HEK293 (cell line): ENCODE data around the gene TIGD2.

Experiments used
- CTCF ChIA-PET: fragments of 350-600 bp; formaldehyde crosslinking; extraction: SDS; loops from one replicate; lab custom pipeline; 2021; ENCODE audit warnings: antibody characterized with exemption; lab: Yijun Ruan, JAX
- POLR2A ChIA-PET: fragments of 300-600 bp; formaldehyde crosslinking; extraction: SDS; loops from one replicate; lab custom pipeline; 2020; ENCODE audit warnings: antibody characterized with exemption, inconsistent platforms; lab: Yijun Ruan, JAX
- H3K27ac ChIP-seq: fragments of 200-500 bp; sonication (Bioruptor generic); 2 replicates; pipeline ENCODE4 v1.5.1; 2014; ENCODE audit warnings: low read depth, low read length, control low read depth, inconsistent platforms; ENCODE audit errors: extremely low read depth
- H3K36me3 ChIP-seq, 2 experiments: fragments of 200-500 bp in 1 of 2; sonication (Bioruptor generic) in 1 of 2; 1 replicate in 1 of 2; 2 replicates in 1 of 2; pipeline ENCODE4 v1.5.1; 2014 to 2017; ENCODE audit warnings: inconsistent platforms in 2 of 2, low read length in 2 of 2; ENCODE audit not compliant: control insufficient read depth in 2 of 2, insufficient read depth in 1 of 2
- H3K4me1 ChIP-seq: fragments of 200-500 bp; sonication (Bioruptor generic); 2 replicates; pipeline ENCODE4 v1.5.1; 2014; ENCODE audit warnings: mild to moderate bottlenecking, low read length, inconsistent platforms; ENCODE audit not compliant: control insufficient read depth, insufficient read depth
- H3K4me3 ChIP-seq: 2 replicates; pipeline ENCODE4 v1.5.1; 2011; ENCODE audit warnings: low read depth, mild to moderate bottlenecking, control low read depth, low read length, moderate library complexity
- H3K9me3 ChIP-seq: fragments of 200-500 bp; sonication (Bioruptor generic); 2 replicates; pipeline ENCODE4 v1.5.1; 2014; ENCODE audit warnings: low read depth, low read length, inconsistent platforms; ENCODE audit not compliant: control insufficient read depth, insufficient read depth
- GFI1B ChIP-seq: fragments of 450-650 bp; formaldehyde crosslinking; IDR thresholded peaks from 2 replicates; pipeline ENCODE4 v1.5.1; 2016; ENCODE audit warnings: missing biosample characterization, missing genetic modification characterization
- GLI4 ChIP-seq: fragments of 450-650 bp; formaldehyde crosslinking; IDR thresholded peaks from 2 replicates; pipeline ENCODE4 v1.5.1; 2016; ENCODE audit warnings: missing biosample characterization, missing genetic modification characterization
- KLF10 ChIP-seq: fragments of 450-650 bp; IDR thresholded peaks from 2 replicates; pipeline ENCODE4 v1.5.1; 2018; ENCODE audit warnings: missing biosample characterization, mild to moderate bottlenecking, missing genetic modification characterization
- KLF7 ChIP-seq: fragments of 450-650 bp; formaldehyde crosslinking; IDR thresholded peaks from 2 replicates; pipeline ENCODE4 v1.5.1; 2016; ENCODE audit warnings: missing biosample characterization, missing genetic modification characterization, borderline replicate concordance
- MYNN ChIP-seq: fragments of 450-650 bp; formaldehyde crosslinking; IDR thresholded peaks from 2 replicates; pipeline ENCODE4 v1.5.1; 2016; ENCODE audit warnings: missing biosample characterization, missing genetic modification characterization, borderline replicate concordance
- PRDM1 ChIP-seq: fragments of 450-650 bp; formaldehyde crosslinking; IDR thresholded peaks from 2 replicates; pipeline ENCODE4; 2016; ENCODE audit warnings: missing biosample characterization, missing genetic modification characterization
- SALL2 ChIP-seq: fragments of 450-650 bp; formaldehyde crosslinking; IDR thresholded peaks from 2 replicates; pipeline ENCODE4 v1.5.0; 2017; ENCODE audit warnings: missing biosample characterization, mild to moderate bottlenecking, missing genetic modification characterization, borderline replicate concordance
- SETDB1 ChIP-seq: IDR thresholded peaks from one replicate; pipeline ENCODE4 v1.6.1; 2017; ENCODE audit warnings: mild to moderate bottlenecking, low read length, moderate library complexity, mixed read lengths; ENCODE audit not compliant: insufficient read length
- TRIM28 ChIP-seq: IDR thresholded peaks from 2 replicates; pipeline ENCODE4 v1.6.1; 2011; ENCODE audit warnings: low read length, control low read depth, borderline replicate concordance
- ZBTB20 ChIP-seq: fragments of 450-650 bp; formaldehyde crosslinking; IDR thresholded peaks from 2 replicates; pipeline ENCODE4 v1.5.1; 2016; ENCODE audit warnings: missing biosample characterization, missing genetic modification characterization
- ZNF19 ChIP-seq: fragments of 450-650 bp; formaldehyde crosslinking; IDR thresholded peaks from 2 replicates; pipeline ENCODE4; 2016; ENCODE audit warnings: missing biosample characterization, missing genetic modification characterization, low read depth
- ZNF239 ChIP-seq: fragments of 450-650 bp; formaldehyde crosslinking; IDR thresholded peaks from 2 replicates; pipeline ENCODE4 v1.5.1; 2016; ENCODE audit warnings: missing biosample characterization, missing genetic modification characterization
- ZNF404 ChIP-seq: fragments of 450-650 bp; formaldehyde crosslinking; IDR thresholded peaks from 2 replicates; pipeline ENCODE4 v1.5.1; 2017; ENCODE audit warnings: missing biosample characterization, missing genetic modification characterization
- ZNF48 ChIP-seq: fragments of 450-650 bp; formaldehyde crosslinking; IDR thresholded peaks from 2 replicates; pipeline ENCODE4 v1.5.1; 2016; ENCODE audit warnings: missing biosample characterization, missing genetic modification characterization
- ZNF514 ChIP-seq: fragments of 450-650 bp; formaldehyde crosslinking; IDR thresholded peaks from 2 replicates; pipeline ENCODE4 v1.5.1; 2016; ENCODE audit warnings: missing biosample characterization, missing genetic modification characterization
- ZNF548 ChIP-seq: fragments of 450-650 bp; formaldehyde crosslinking; IDR thresholded peaks from 2 replicates; pipeline ENCODE4 v1.5.1; 2016; ENCODE audit warnings: missing biosample characterization, missing genetic modification characterization
- ZNF660 ChIP-seq: fragments of 450-650 bp; IDR thresholded peaks from 2 replicates; pipeline ENCODE4 v1.5.1; 2018; ENCODE audit warnings: missing biosample characterization, mild to moderate bottlenecking, missing genetic modification characterization
- ZNF664 ChIP-seq: fragments of 450-650 bp; formaldehyde crosslinking; IDR thresholded peaks from 2 replicates; pipeline ENCODE4 v1.5.1; 2016; ENCODE audit warnings: missing biosample characterization, missing genetic modification characterization
- ZNF776 ChIP-seq: fragments of 450-650 bp; formaldehyde crosslinking; IDR thresholded peaks from 2 replicates; pipeline ENCODE4 v1.5.0; 2017; ENCODE audit warnings: missing biosample characterization, missing genetic modification characterization, borderline replicate concordance
- ZSCAN16 ChIP-seq: fragments of 450-650 bp; formaldehyde crosslinking; IDR thresholded peaks from 2 replicates; pipeline ENCODE4 v1.5.1; 2016; ENCODE audit warnings: missing biosample characterization, missing genetic modification characterization
- TF ChIP-seq, protein P1 (sequence below): fragments of 450-650 bp; formaldehyde crosslinking; IDR thresholded peaks from 2 replicates; pipeline ENCODE4 v1.5.1; 2016; ENCODE audit warnings: missing biosample characterization, missing genetic modification characterization
- TF ChIP-seq, protein P2 (sequence below): fragments of 450-650 bp; formaldehyde crosslinking; IDR thresholded peaks from 2 replicates; pipeline ENCODE4 v1.5.1; 2016; ENCODE audit warnings: missing biosample characterization, missing genetic modification characterization
- TF ChIP-seq, protein P3 (sequence below): fragments of 450-650 bp; IDR thresholded peaks from 2 replicates; pipeline ENCODE4 v1.5.1; 2018; ENCODE audit warnings: missing biosample characterization, mild to moderate bottlenecking, missing genetic modification characterization
- TF ChIP-seq, protein P4 (sequence below): fragments of 450-650 bp; formaldehyde crosslinking; IDR thresholded peaks from 2 replicates; pipeline ENCODE4 v1.5.1; 2016; ENCODE audit warnings: missing biosample characterization, missing genetic modification characterization, borderline replicate concordance

Gene TIGD2

DNA sequence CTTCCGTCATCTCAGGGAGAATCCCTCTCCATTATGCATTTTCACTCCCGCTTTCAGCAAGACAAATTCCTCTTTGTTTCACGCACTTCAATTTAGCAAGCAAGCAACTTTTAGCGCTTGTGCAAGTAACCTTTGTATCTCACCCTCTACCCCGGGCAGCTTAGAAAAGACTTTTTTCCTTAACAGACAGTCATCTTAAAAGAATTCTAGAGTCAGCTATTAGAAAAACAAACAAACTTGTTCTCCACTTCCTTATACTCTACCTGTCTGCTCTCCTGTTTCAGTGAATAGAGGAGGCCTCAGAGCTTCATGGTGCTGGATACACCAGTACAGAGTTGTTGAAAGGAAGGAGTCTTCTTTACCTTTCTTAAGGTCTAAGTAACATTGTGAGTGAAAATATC lies 12.1 kb downstream of the TIGD2 start:
- Histone ChIP-seq H3K4me3 (no peak overlapping the region), H3K27ac (no peak overlapping the region), H3K36me3 (no peaks in the 10 kb centered on the region), H3K4me1 (no peaks in the 10 kb centered on the region), H3K9me3 (no peaks in the 10 kb centered on the region)
- ChIA-PET CTCF (interaction anchor here (0.7 kb wide), 1 partner anchor 9 kb away, joined by 3 read pairs; no protein-coding TSS in a partner anchor), POLR2A (interaction anchor here (0.7 kb wide), 1 partner anchor 16 kb away, joined by 3 read pairs; no protein-coding TSS in a partner anchor)
- TF ChIP-seq, protein P1, sequence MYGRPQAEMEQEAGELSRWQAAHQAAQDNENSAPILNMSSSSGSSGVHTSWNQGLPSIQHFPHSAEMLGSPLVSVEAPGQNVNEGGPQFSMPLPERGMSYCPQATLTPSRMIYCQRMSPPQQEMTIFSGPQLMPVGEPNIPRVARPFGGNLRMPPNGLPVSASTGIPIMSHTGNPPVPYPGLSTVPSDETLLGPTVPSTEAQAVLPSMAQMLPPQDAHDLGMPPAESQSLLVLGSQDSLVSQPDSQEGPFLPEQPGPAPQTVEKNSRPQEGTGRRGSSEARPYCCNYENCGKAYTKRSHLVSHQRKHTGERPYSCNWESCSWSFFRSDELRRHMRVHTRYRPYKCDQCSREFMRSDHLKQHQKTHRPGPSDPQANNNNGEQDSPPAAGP (tag by site-specific recombination): no peak
- TF ChIP-seq ZSCAN16: no peak
- no peak for TF ChIP-seq GFI1B (tag by site-specific recombination)
- TF ChIP-seq, protein P2, sequence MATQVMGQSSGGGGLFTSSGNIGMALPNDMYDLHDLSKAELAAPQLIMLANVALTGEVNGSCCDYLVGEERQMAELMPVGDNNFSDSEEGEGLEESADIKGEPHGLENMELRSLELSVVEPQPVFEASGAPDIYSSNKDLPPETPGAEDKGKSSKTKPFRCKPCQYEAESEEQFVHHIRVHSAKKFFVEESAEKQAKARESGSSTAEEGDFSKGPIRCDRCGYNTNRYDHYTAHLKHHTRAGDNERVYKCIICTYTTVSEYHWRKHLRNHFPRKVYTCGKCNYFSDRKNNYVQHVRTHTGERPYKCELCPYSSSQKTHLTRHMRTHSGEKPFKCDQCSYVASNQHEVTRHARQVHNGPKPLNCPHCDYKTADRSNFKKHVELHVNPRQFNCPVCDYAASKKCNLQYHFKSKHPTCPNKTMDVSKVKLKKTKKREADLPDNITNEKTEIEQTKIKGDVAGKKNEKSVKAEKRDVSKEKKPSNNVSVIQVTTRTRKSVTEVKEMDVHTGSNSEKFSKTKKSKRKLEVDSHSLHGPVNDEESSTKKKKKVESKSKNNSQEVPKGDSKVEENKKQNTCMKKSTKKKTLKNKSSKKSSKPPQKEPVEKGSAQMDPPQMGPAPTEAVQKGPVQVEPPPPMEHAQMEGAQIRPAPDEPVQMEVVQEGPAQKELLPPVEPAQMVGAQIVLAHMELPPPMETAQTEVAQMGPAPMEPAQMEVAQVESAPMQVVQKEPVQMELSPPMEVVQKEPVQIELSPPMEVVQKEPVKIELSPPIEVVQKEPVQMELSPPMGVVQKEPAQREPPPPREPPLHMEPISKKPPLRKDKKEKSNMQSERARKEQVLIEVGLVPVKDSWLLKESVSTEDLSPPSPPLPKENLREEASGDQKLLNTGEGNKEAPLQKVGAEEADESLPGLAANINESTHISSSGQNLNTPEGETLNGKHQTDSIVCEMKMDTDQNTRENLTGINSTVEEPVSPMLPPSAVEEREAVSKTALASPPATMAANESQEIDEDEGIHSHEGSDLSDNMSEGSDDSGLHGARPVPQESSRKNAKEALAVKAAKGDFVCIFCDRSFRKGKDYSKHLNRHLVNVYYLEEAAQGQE (tag by site-specific recombination): no peak
- TF ChIP-seq TRIM28: no peak
- TF ChIP-seq ZNF548: no peak
- no peak for TF ChIP-seq GLI4 (tag by site-specific recombination)
- TF ChIP-seq ZNF19: no peak

DNA sequence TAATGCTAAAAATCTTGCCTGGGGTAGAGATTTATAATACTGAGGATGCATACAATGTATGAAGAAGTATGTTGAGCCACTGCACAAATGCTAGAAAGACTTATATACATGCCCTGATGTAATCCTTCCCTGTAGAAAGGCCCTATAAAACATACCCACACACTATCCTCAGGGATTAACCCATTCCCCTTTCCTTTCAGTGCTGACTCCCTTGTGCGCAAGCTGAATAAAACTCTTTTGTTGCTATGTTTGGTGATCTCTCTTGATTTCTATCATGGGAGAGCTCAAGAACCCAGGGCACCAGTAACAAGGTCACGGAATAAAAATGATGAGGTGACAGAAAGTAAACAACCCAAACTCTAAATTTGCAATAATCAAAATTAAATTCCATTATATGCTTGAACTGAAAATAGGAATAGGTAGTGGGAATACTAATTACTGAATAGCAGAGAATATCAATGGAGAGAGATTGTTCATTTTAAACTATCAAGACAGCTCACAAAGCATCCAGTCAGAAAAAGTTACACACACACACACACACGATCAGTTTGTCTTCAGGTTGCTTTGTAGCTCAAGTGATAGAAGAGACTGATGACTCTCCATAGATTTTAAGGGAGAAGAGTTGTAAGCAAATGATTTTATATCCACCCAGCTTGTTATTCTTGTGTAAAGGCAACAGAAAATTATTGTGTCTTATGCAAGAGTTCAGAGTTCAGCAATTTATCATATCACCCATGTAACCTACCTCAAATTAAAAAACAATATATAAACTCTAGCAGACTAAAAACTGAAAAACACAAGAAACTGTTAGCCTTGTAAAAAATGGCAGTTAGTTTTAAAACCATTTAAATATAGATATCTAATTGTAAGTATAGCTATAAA lies 14.8 kb downstream of the TIGD2 start:
- no peaks in the 10 kb centered on the region for H3K9me3 ChIP-seq
- H3K36me3 ChIP-seq: no peaks in the 10 kb centered on the region
- H3K27ac ChIP-seq: no peak overlapping the region
- H3K4me3 ChIP-seq: no peak overlapping the region
- no peaks in the 10 kb centered on the region for H3K4me1 ChIP-seq
- ChIA-PET CTCF (interaction anchor here (0.5 to 0.6 kb wide), 3 partner anchors 19 to 611 kb away, joined by 3 to 6 read pairs (median 4); no protein-coding TSS in a partner anchor), POLR2A (no interaction called here)
- TF ChIP-seq ZNF660 (tag by site-specific recombination) (no peak), SETDB1 (no peak), PRDM1 (tag by site-specific recombination) (no peak), ZNF239 (no peak), ZNF776 (no peak), KLF10 (tag by site-specific recombination) (no peak), MYNN (no peak), ZNF514 (no peak), ZNF664 (tag by site-specific recombination) (no peak), ZNF48 (tag by site-specific recombination) (no peak), SALL2 (tag by site-specific recombination) (no peak), KLF7 (no peak), ZBTB20 (tag by site-specific recombination) (no peak), ZNF404 (tag by site-specific recombination) (no peak)
- TF ChIP-seq, protein P3, sequence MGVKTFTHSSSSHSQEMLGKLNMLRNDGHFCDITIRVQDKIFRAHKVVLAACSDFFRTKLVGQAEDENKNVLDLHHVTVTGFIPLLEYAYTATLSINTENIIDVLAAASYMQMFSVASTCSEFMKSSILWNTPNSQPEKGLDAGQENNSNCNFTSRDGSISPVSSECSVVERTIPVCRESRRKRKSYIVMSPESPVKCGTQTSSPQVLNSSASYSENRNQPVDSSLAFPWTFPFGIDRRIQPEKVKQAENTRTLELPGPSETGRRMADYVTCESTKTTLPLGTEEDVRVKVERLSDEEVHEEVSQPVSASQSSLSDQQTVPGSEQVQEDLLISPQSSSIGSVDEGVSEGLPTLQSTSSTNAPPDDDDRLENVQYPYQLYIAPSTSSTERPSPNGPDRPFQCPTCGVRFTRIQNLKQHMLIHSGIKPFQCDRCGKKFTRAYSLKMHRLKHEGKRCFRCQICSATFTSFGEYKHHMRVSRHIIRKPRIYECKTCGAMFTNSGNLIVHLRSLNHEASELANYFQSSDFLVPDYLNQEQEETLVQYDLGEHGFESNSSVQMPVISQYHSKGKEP (tag by site-specific recombination): no peak
- TF ChIP-seq, protein P4, sequence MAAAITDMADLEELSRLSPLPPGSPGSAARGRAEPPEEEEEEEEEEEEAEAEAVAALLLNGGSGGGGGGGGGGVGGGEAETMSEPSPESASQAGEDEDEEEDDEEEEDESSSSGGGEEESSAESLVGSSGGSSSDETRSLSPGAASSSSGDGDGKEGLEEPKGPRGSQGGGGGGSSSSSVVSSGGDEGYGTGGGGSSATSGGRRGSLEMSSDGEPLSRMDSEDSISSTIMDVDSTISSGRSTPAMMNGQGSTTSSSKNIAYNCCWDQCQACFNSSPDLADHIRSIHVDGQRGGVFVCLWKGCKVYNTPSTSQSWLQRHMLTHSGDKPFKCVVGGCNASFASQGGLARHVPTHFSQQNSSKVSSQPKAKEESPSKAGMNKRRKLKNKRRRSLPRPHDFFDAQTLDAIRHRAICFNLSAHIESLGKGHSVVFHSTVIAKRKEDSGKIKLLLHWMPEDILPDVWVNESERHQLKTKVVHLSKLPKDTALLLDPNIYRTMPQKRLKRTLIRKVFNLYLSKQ (tag by site-specific recombination): no peak
- TF ChIP-seq, all 188 proteins: peak for 0
